GM19372 (cell line): ENCODE measurements around the gene IGFL1.
"Not testable (repeated sequence)": the region's sequence is repeated elsewhere in the genome, so short reads cannot be mapped to it uniquely, and the experiment has no call there.

Source experiments
- ATAC-seq: cut with Tn5 transposase; IDR thresholded peaks from one replicate; pipeline ENCODE4 v1.9.1; 2021; ENCODE audit warnings: mild to moderate bottlenecking, low read depth, moderate library complexity; ENCODE audit not compliant: unreplicated experiment

IGFL1 gene

GRCh38 chr19:46221981-46222610, 7.4 kb upstream of the IGFL1 start:
- ATAC-seq = no peak

DNA sequence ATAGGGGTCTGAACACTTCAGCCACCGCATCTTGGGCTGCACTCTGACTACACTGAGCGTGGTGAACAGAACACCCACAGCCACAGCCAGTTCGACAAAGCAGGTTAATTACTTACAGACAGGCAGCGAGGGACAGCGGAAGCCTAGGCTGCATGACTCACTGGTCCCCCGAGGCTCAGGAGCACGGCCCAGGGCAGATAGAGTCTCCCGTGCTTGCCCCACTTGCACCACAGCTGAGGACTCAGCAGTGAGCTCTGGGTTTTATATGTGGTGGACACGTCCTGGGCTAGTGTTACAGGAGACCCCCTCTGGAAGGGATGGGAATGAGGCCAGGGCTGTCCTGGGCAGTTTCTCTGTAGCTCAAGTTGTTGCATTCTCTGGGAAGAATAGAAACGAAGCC, 5.8 kb upstream of the IGFL1 start:
- not testable (repeated sequence) for ATAC-seq

- ATAC-seq = no peak
These were observed 4.8 kb upstream of the IGFL1 start for GRCh38 chr19:46224773-46225172.

DNA sequence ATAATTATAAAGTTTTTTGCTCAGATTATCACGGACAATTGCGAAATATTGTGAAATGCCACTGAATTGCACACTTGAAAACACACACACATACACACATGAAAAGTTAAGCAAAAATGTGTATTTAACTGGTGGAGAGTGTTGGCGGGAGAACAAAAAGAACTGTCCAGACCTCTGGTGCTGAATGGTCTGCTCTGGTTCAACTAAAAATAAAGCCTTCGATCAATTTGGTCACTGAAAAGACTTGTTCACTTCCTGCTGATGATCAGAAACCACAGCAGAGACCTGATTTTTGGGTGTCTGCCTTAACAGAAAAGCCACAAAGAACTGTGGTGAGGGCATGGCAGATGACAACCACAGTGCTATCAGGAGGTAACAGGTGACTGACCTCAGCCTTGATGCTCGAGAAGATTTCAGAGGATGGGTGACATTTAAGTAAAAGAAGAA, 4.0 kb upstream of the IGFL1 start:
- no peak for ATAC-seq

DNA sequence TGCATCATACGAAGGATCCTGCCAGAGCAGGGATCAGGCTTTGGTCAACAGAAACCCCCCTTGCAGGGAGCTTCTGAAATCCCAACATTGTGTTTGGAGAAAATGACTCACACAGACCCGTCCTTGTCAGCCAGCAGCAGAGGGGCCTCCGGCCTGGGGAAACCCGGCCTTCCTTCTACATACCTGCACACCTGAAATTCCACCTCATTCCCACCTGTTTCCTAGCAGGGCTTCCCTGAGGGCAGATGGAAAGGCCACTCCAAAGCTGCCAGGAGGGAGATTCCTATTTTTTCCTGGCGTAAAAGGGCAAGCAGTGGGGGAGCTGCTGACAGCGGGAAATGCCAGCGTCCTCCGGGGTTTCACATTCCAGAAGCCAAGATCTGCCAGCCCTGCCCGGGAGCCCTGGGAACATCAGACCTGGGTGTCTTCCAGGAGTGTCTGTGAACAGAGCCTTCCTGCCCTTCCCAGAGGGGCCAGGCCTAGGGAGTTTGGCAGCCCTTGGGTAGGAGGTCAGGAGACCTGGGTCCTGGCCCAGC, 3.0 kb upstream of the IGFL1 start:
- no peak for ATAC-seq

GRCh38 chr19:46232029-46232428, 2.5 kb downstream of the IGFL1 start:
- ATAC-seq = no peak

- ATAC-seq = no peak
These were observed 2.9 kb downstream of the IGFL1 start for GRCh38 chr19:46232468-46232867.

GRCh38 chr19:46232938-46233621, 3.5 kb downstream of the IGFL1 start:
- no peak for ATAC-seq

DNA sequence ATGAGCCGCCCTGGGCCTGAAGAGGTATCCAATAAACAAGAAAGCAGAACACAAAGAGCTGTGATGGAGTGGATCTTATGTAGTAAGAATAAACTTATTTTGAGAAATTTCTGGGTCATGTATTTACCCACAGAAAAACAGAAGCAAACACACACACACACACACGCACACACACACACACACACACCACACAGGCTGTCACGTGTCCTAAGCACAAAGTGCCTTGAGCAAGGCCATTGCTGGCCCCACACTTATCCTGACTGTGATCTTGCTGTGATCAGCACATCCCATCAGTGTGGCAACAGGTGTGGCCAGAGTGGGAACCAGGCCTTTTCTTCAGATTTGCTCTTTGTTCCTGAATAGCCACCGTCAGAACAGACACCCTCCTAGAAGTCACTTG, 4.3 kb downstream of the IGFL1 start:
- ATAC-seq = not testable (repeated sequence)

GRCh38 chr19:46238141-46238540, 8.6 kb downstream of the IGFL1 start:
- ATAC-seq = not testable (repeated sequence)

DNA sequence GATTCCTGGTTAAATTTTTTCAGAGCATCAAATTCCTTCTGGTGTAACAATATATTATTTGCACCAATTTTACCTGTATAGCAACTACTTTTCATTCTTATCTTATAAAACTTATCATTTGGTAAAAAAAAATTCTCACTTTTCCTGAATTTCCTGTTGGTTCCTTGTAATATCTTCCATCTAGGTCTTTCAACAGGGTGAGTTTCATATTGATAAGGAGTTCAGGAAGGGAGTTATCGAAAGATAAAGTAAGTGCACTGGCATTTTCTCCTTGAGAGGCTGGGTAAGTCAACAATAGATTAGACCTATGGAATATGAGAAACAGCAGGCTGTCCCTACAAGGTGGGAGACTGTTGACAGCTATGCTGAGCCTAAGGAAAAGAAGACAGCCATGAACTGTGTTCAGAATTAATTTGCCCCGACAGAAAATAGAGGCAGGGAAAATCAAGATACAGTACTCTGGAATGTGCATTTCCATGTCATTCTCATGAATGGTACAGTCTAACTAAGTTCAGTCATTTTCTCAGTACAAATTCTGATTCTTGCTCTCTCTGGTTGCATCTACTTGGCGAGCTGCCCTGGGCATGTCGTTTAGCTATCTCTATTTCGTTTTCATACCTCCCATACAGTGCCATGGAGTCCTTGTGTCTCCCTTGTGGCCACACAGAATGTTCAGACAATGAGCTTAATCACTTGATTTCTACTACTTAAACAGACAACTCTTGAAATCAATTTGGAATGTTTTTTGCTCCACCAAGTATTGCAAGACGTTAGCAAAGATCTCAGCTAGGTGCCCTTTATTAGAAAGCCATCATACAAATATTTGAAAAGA, 9.9 kb downstream of the IGFL1 start:
- ATAC-seq = no peak

- ATAC-seq = no peak
These were observed 11.2 kb downstream of the IGFL1 start for GRCh38 chr19:46240693-46241092.

- ATAC-seq = no peak
These were observed 12.1 kb downstream of the IGFL1 start for GRCh38 chr19:46241626-46242025.

GRCh38 chr19:46243081-46243654, 13.6 kb downstream of the IGFL1 start:
- not testable (repeated sequence) for ATAC-seq

DNA sequence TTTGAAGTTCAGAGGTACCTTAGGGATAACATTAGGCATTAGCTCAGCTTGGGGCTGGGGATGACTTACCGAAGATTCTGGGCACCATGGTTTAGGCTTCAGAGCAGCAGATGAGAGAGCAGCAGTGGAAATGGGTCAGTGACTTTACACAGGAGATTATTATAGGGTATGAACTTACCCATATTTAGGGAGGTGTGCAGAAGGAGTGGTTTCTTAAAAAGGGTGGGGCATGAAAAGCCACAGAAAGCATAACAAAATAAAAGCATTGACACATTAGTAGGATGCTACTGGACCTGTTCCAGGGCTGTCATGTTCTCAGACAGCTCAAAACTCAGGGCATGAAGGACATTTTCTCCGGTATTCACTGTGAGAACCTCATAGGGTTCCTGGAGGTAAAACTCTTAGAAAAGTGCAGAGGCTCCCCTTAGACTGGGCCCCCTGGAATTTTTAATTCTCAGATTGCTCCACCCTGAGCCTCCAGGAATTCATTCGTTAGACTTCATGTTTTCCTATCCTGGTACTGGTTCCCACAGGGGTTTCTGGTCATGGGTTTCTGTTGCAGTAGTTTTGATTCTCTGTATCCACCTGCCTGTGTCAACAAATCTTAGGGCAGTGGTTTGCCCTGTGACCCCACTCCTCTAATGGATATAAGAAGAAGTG, 20.7 kb downstream of the IGFL1 start:
- no peak for ATAC-seq

GRCh38 chr19:46251416-46251815, 21.9 kb downstream of the IGFL1 start:
- no peak for ATAC-seq

DNA sequence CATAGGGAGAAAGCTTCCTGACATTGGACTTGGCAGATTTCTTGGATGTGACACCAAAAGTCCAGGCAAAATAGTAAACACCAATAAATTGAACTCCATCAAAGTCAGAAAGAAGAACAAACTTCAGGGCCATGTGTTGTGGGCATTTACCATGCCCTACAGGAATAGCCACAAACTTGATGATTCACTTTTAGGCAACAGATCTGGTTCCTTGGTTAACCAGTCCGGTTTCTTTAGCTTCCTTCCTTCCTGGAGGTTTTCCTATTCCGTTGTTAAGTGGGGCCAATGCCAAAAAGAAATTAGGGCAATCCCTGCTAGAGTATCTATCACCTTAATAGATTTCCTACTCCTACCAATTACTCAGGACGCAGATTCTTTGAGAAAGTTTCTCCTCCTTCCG, 25.2 kb downstream of the IGFL1 start:
- no peak for ATAC-seq

- ATAC-seq = no peak
These were observed 27.3 kb downstream of the IGFL1 start for GRCh38 chr19:46256855-46257254.

- not testable (repeated sequence) for ATAC-seq
These were observed 32.0 kb downstream of the IGFL1 start for GRCh38 chr19:46261501-46261900.

- ATAC-seq = not testable (repeated sequence)
These were observed 33.2 kb downstream of the IGFL1 start for GRCh38 chr19:46262684-46263296.
